Islet of Langerhans (tissue), 1 donor: ENCODE results near the gene KLF9.
A peak's percentile ranks its signal among the peaks of the same experiment; 100 is the strongest.

Experiments used
- FAIRE-seq: peaks from one replicate; lab custom pipeline; 2011; peaks lifted over from hg19 to GRCh38; lab: Jason Lieb, UNC

The KLF9 gene

GRCh38 chr9:70413799-70414775 is at the start of gene KLF9:
KLF9 (minus strand) TSS chr9:70414657; CDS start chr9:70413363, 1,294 bp downstream.
- FAIRE-seq = peak; percentile 99

DNA sequence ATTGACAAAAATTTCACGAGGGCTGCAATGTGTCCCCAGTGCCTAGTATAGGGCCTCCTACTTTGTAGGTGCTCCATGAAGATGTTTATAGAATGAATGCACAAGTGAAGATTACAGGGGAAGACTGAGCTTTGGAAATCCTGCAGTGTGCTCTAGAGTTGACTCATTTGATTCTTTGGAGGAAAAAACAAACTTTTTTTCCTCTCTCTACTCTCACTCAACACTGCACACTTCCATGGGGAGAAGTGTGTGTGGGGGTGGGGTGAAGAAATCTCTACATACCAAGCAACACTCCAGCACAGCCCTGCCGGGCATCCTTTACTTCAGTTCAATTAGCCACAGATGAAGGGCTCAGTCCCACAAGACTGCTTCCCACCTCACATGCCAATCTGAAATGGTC is 49.4 kb upstream of the KLF9 start:
- no peak for FAIRE-seq

- FAIRE-seq = no peak
Observed at GRCh38 chr9:70462300-70462699, 47.8 kb upstream of the KLF9 start.

GRCh38 chr9:70457235-70457634 is 42.8 kb upstream of the KLF9 start:
- no peak for FAIRE-seq

GRCh38 chr9:70455993-70456704 is 41.7 kb upstream of the KLF9 start:
- no peak for FAIRE-seq

DNA sequence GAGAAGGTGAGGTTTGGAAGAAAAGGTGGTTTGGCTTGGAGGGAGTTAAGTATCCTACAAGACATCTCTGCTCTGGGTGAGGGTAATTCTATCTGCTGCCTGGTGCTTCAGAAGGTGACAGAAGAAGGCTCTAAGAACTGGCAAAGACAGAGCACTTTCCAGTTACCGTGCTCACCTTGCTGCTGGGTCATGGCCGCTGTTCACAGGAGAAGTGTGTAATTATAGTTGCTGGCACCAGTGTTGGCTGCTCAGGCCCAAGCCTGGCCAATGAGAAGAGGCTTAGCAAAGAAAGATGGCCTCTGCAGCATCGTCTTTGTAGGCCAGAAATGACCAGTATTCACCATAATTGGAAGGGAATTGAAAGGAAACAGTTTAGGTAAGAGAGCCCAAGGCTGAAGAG is 37.9 kb upstream of the KLF9 start:
- FAIRE-seq = no peak

DNA sequence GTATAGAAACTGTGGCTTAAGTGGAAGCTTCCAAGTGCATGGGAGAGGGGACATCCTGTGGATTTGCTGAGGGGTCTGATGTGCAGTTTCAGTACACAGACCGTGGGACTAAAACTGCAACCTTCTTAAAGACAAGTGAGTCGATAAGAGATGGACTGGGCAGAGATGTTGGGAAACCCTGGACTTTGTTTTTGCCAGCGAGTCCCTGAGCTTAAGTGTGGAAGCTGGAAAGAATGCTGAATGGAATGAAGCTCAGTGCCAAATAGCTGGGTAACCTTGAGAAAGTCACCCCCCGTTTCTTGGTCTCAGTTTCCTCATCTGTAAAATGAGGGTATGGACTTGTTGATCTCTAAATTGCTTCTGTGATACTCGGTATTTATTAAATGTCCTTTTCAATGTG is 37.3 kb upstream of the KLF9 start:
- FAIRE-seq = no peak

DNA sequence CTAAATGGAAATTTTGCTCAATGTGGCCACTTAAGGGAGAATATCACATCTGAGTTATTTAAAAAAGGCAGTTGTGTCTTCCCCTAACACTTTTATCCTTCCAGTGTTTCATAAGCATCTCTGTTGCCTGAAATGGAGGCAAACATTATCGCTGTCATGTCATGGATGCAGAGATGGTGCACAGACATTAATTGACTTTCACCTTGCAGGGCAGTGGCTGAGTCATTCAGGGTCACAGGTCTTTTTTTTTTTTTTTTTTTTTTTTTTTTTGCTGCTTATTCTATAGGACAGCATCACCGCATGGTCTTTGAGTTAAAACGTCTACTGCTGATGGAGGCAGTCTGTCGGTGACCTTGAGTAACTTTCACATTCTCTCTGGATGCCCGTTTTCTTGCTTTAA is 36.3 kb upstream of the KLF9 start:
- FAIRE-seq = no peak

DNA sequence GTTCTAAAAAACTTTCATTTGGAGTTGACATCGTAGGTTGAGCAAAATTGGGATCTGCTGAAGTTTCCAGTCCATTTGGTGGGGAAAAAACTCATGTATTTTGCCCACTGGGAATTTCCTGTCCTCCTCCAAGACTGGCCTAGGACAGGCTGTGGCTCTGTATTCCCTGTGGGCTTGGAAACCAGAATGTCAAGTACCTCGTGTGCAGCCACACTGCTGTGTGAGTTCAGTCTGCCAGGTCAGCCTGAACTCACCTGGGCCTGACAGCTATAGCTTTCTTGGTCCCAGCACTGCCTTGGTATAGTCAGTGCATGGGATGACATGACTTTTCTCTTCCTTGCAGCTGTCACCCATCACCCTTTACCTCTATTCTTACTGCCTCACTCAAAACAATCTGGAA is 35.0 kb upstream of the KLF9 start:
- FAIRE-seq = no peak

DNA sequence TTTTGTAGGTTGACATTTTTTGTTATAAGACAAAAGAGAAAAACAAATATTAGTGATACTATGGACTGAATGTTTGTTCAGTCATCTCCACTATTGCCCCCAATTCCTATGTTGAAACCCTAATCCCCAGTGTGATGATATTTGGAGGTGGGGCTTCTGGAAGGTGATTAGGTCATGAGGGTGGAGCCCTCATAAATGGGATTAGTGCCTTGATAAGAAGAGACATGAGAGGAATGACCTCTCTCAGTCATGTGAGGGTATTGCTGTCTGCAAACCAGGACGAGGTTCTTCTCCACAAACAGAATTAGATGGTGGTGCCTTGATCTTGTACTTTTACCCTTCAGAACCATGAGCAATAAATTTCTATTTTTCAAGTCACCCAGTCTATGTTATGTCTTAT is 34.5 kb upstream of the KLF9 start:
- FAIRE-seq = no peak

- no peak for FAIRE-seq
Observed at GRCh38 chr9:70444904-70445303, 30.4 kb upstream of the KLF9 start.

DNA sequence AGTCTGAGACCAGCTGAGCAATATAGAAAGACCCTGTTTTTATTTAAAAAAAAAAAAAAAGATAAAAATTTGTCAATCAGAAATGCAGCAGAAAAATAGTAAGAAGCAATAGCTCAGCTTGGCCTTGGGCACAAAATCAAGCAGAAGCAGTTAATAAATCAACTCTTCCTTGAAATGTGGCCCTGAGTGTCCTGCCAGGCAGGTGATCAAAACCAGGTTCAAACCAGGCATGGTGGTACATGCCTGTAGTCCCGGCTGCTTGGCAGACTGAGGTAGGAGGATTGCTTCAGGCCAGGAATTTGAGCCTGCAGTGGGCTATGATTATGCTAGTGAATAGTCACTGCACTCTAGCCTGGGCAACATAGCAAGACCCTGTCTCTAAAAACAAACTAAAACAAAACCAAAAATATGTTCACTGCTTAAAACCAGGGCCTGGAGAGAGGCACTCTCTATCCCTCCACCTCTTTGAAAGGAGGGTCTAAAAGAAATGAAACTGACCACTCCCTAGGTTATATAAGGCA is 27.9 kb upstream of the KLF9 start:
- no peak for FAIRE-seq

- no peak for FAIRE-seq
Observed at GRCh38 chr9:70441622-70442021, 27.2 kb upstream of the KLF9 start.

GRCh38 chr9:70439991-70440706 is 25.7 kb upstream of the KLF9 start:
- no peak for FAIRE-seq

GRCh38 chr9:70438341-70438928 is 24.0 kb upstream of the KLF9 start:
- no peak for FAIRE-seq

DNA sequence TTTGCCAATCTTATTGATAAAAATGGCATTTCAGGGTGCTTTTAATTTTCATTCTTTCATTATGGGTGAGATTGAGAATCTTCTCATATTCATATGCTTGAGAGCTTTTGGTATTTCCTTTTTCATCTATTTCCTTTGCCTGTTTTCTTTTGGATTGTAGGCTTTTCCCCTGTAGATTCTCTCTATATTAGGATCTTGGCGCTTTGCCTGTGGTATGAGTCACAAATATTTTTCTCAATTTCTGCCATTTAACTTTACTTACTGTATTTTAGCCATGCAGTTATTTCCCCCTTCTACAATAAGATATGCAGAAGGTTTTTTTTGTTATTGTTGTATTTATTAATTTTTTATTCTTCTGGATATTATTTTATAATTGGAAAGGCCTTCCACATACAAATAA is 21.5 kb upstream of the KLF9 start:
- FAIRE-seq = no peak

DNA sequence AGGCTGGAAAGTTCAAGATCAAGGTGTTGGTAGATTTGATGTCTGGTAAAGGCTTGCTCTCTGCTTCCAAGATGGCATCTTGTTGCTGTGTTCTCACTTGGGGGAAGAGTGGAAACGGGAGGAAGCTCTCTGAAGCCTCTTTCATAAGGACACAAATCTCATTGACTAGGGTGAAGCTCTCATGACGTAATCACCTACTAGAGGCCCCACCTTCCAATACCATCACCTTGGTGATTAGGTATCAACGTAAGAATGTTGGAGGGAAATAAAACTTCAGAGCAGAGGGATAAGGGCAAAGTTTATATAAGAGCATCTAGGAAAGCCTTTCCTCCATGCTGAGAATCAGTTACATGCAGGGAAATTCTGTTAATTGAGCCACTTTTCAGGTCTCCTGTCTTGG is 15.4 kb upstream of the KLF9 start:
- no peak for FAIRE-seq

GRCh38 chr9:70428781-70429180 is 14.3 kb upstream of the KLF9 start:
- FAIRE-seq = no peak

- no peak for FAIRE-seq
Observed at GRCh38 chr9:70427161-70427945, 12.9 kb upstream of the KLF9 start.

- no peak for FAIRE-seq
Observed at GRCh38 chr9:70425192-70425591, 10.7 kb upstream of the KLF9 start.

- no peak for FAIRE-seq
Observed at GRCh38 chr9:70422371-70423043, 8.1 kb upstream of the KLF9 start.
